GM12878 (cell line): ENCODE results near the gene TBC1D23. TPM values are rescaled to one million over a fixed set of nuclear protein-coding genes. Genes with fewer than 3 reads are reported as not detected.

ENCODE experiments used
- ATAC-seq: fragments of 200-7000 bp; cut with Tn5 transposase; 3 replicates; pipeline ENCODE4 v1.9.1; 2020; ENCODE audit warnings: mild to moderate bottlenecking, moderate library complexity
- BruUV-seq: library from RNA; stranded (reverse); fragments of 400-500 nt; replicated peaks from 2 replicates; lab custom pipeline; 2021; lab: Mats Ljungman, UMichigan
- CTCF ChIA-PET: fragments of 300-600 bp; sonication (Branson Sonifier 250); formaldehyde crosslinking; extraction: SDS; loops from one replicate; lab custom pipeline; 2021; ENCODE audit warnings: inconsistent platforms; lab: Yijun Ruan, JAX
- POLR2A ChIA-PET: fragments of 350-600 bp; formaldehyde crosslinking; extraction: SDS; loops from one replicate; lab custom pipeline; 2021; ENCODE audit warnings: inconsistent platforms; lab: Charles Lee
- RAD21 ChIA-PET: fragments of 300-600 bp; sonication (Branson Sonifier 250); formaldehyde crosslinking; loops from one replicate; lab custom pipeline; 2023; ENCODE audit warnings: antibody characterized with exemption; ENCODE audit not compliant: unreplicated experiment; lab: Charles Lee
- SMC1A ChIA-PET: fragments of 300-600 bp; sonication (Branson Sonifier 250); formaldehyde crosslinking; loops from one replicate; lab custom pipeline; 2023; ENCODE audit not compliant: unreplicated experiment, uncharacterized antibody; lab: Charles Lee
- DNase-seq: peaks from one replicate; pipeline ENCODE4 v3.0.0-alpha.2; 2011; ENCODE audit warnings: low read depth, low spot score
- FAIRE-seq: peaks from 3 replicates; lab custom pipeline; 2011; peaks lifted over from hg19 to GRCh38; lab: Jason Lieb, UNC
- H2AFZ ChIP-seq: 2 replicates; pipeline ENCODE4 v1.6.0; 2011; ENCODE audit warnings: low read depth, low read length, control low read depth; ENCODE audit not compliant: control insufficient read depth
- H3K27ac ChIP-seq: 2 replicates; pipeline ENCODE4 v1.5.1; 2011; ENCODE audit warnings: control low read depth; ENCODE audit not compliant: control insufficient read depth, insufficient read depth
- H3K27me3 ChIP-seq, 2 experiments: replicated peaks in 1 of 2; 2 replicates each; pipeline versions ENCODE4 v1.6.0 to v1.6.1; 2011; ENCODE audit warnings: low read length in 1 of 2; ENCODE audit not compliant: control insufficient read depth in 2 of 2, insufficient read depth in 2 of 2
- H3K36me3 ChIP-seq, 2 experiments: 2 replicates each; pipeline ENCODE4 v1.5.1; 2011; ENCODE audit warnings: low read length in 1 of 2; ENCODE audit not compliant: control insufficient read depth in 2 of 2, insufficient read depth in 2 of 2
- H3K4me1 ChIP-seq: 2 replicates; pipeline ENCODE4 v1.6.1; 2011; ENCODE audit warnings: mild to moderate bottlenecking, low read length, moderate library complexity, mixed read lengths; ENCODE audit not compliant: control insufficient read depth, insufficient read depth
- H3K4me2 ChIP-seq: 2 replicates; pipeline ENCODE4 v1.6.0; 2011; ENCODE audit warnings: control low read depth; ENCODE audit not compliant: control insufficient read depth, insufficient read depth
- H3K4me3 ChIP-seq: fragments of 200-600 bp; sonication (generic); 2 replicates; pipeline ENCODE4 v1.5.1; 2016
- H3K79me2 ChIP-seq: 2 replicates; pipeline ENCODE4 v1.6.0; 2011; ENCODE audit warnings: low read length; ENCODE audit not compliant: control insufficient read depth, insufficient read depth
- H3K9ac ChIP-seq: 2 replicates; pipeline ENCODE4 v1.8.0; 2011; ENCODE audit warnings: low read length, control low read depth, mixed read lengths; ENCODE audit not compliant: control insufficient read depth, insufficient read depth
- H3K9me3 ChIP-seq: replicated peaks from 3 replicates; pipeline ENCODE4 v1.5.1; 2011; ENCODE audit warnings: mild to moderate bottlenecking, low read length; ENCODE audit not compliant: control insufficient read depth, insufficient read depth
- H4K20me1 ChIP-seq: 2 replicates; pipeline ENCODE4 v1.6.0; 2011; ENCODE audit not compliant: control insufficient read depth, insufficient read depth
- CEBPZ ChIP-seq: fragments of 150-350 bp; IDR thresholded peaks from 2 replicates; pipeline ENCODE4 v1.6.1; 2016; ENCODE audit warnings: low read depth, low read length
- ELK1 ChIP-seq: IDR thresholded peaks from 2 replicates; pipeline ENCODE4 v1.6.1; 2012; ENCODE audit warnings: low read depth, low read length, improper control_type of control experiment
- GATAD2B ChIP-seq: fragments of 450-650 bp; conservative IDR thresholded peaks from 2 replicates; pipeline ENCODE4 v1.6.1; 2017; ENCODE audit warnings: low read depth, mild to moderate bottlenecking, moderate library complexity
- IKZF2 ChIP-seq, 2 experiments: fragments of 450-650 bp; IDR thresholded peaks; 2 replicates each; pipeline ENCODE4 v1.6.1; 2017; ENCODE audit warnings: mild to moderate bottlenecking in 2 of 2, moderate library complexity in 2 of 2
- KLF5 ChIP-seq: fragments of 450-650 bp; IDR thresholded peaks from 2 replicates; pipeline ENCODE4 v1.6.1; 2014; ENCODE audit warnings: mild to moderate bottlenecking; ENCODE audit not compliant: partially characterized antibody
- MEF2B ChIP-seq: fragments of 450-650 bp; IDR thresholded peaks from 2 replicates; pipeline ENCODE4 v1.6.1; 2018; ENCODE audit warnings: mild to moderate bottlenecking, moderate library complexity; ENCODE audit not compliant: partially characterized antibody, poor library complexity, severe bottlenecking
- NR2C1 ChIP-seq: fragments of 450-650 bp; IDR thresholded peaks from 2 replicates; pipeline ENCODE4 v1.6.1; 2017; ENCODE audit warnings: antibody characterized with exemption, mild to moderate bottlenecking, moderate library complexity
- NR2F1 ChIP-seq: fragments of 450-650 bp; conservative IDR thresholded peaks from 2 replicates; pipeline ENCODE4 v1.6.1; 2017; ENCODE audit warnings: mild to moderate bottlenecking
- SMARCA5 ChIP-seq: fragments of 450-650 bp; IDR thresholded peaks from 2 replicates; pipeline ENCODE4 v1.6.1; 2017; ENCODE audit warnings: mild to moderate bottlenecking
- SREBF1 ChIP-seq: IDR thresholded peaks from 2 replicates; pipeline ENCODE4 v1.6.1; 2012; ENCODE audit warnings: mild to moderate bottlenecking, low read length
- SUZ12 ChIP-seq: fragments of 200-600 bp; sonication (generic); IDR thresholded peaks from one replicate; pipeline ENCODE4 v1.6.1; 2018; ENCODE audit warnings: antibody characterized with exemption, mild to moderate bottlenecking; ENCODE audit not compliant: unreplicated experiment
- WRNIP1 ChIP-seq: IDR thresholded peaks from 2 replicates; pipeline ENCODE4 v1.6.1; 2011; ENCODE audit warnings: low read depth, low read length, improper control_type of control experiment, borderline replicate concordance
- ZNF24 ChIP-seq: fragments of 450-650 bp; IDR thresholded peaks from 2 replicates; pipeline ENCODE4 v1.6.1; 2017; ENCODE audit warnings: antibody characterized with exemption, mild to moderate bottlenecking
- in situ Hi-C: fragments of 300-500 bp; cut with MboI; formaldehyde crosslinking; loops from 9 replicates; pipeline ENCODE4 v1.14.3; 2018; ENCODE audit warnings: mixed read lengths
- intact Hi-C: fragments of 100-400 bp; cut with micrococcal nuclease; formaldehyde crosslinking; loops from one replicate; pipeline ENCODE4 v1.14.2; 2022; ENCODE audit not compliant: unreplicated experiment
- polyA plus RNA-seq, 11 experiments: library from polyadenylated mRNA; depleted of rRNA in 4 of 11; unstranded in 6 of 11; stranded (reverse) in 5 of 11; fragments of >200 nt; fragmentation: Nextera tagmentation in 4 of 11; fragmentation: Illumina TruSeq in 1 of 11; extraction: Ambion mirVana in 4 of 11; extraction: Trizol in 1 of 11; gene quantifications; 1 replicate in 1 of 11; 2 replicates in 10 of 11; pipeline versions ENCODE4 v1.2.1 to v1.2.3, GENCODE V29; 2011 to 2016; ENCODE audit warnings: inconsistent platforms in 2 of 11, missing spikeins in 2 of 11, low read depth in 1 of 11
- total RNA-seq, 4 experiments: library from RNA; depleted of rRNA in 3 of 4; stranded (reverse); fragments of >200 nt in 3 of 4; fragmentation: Illumina TruSeq in 1 of 4; extraction: Trizol in 1 of 4; gene quantifications; 2 replicates each; pipeline versions ENCODE4 v1.2.1 to v1.2.3, GENCODE V29; 2013 to 2021
- TF ChIP-seq, protein P1 (sequence below): IDR thresholded peaks from 2 replicates; pipeline ENCODE4 v1.6.1; 2012; ENCODE audit warnings: improper control_type of control experiment, low read depth, low read length; ENCODE audit not compliant: insufficient replicate concordance

The TBC1D23 gene
- total and polyA plus RNA-seq, 10 of the 15 experiments (the other 5 are each of a cell fraction or from before 2014, with no cell fraction given), result 8.2 to 23.2 (median 16.6) TPM

GRCh38 chr3:100268156-100268555 lies 7.4 kb downstream of the TBC1D23 start:
- ATAC-seq, result no peak
- no peaks in the 10 kb centered on the region for H4K20me1 ChIP-seq
- peaks cover 23% of the 10 kb centered on the region for H3K79me2 ChIP-seq
- POLR2A ChIA-PET, result no interaction called here
- H3K9me3 ChIP-seq, result no peaks in the 10 kb centered on the region
- no peak overlapping the region for H3K27ac ChIP-seq
- CTCF ChIA-PET, result interaction anchor here (1.3 to 1.7 kb wide), 2 partner anchors 195 to 199 kb away, joined by 3 to 4 read pairs; no protein-coding TSS in a partner anchor
- no peak overlapping the region for H3K4me2 ChIP-seq
- no peaks in the 10 kb centered on the region for H3K27me3 ChIP-seq
- SMC1A ChIA-PET, result interaction anchor here (1.4 kb wide), 1 partner anchor 9 kb away, joined by 4 read pairs; no protein-coding TSS in a partner anchor
- H3K36me3 ChIP-seq, result no peaks in the 10 kb centered on the region
- no peak overlapping the region for H2AFZ ChIP-seq
- in situ Hi-C loops, result no loop called here
- H3K9ac ChIP-seq, result no peak overlapping the region
- intact Hi-C loops, result no loop called here
- H3K4me3 ChIP-seq, result no peak overlapping the region
- RAD21 ChIA-PET, result interaction anchor here (1.3 kb wide), 1 partner anchor 9 kb away, joined by 3 read pairs; no protein-coding TSS in a partner anchor
- no TSS peak for BruUV-seq
- no peak for DNase-seq
- no peak for FAIRE-seq
- no peaks in the 10 kb centered on the region for H3K4me1 ChIP-seq
- no peak for TF ChIP-seq NR2F1
- no peak for TF ChIP-seq MEF2B
- TF ChIP-seq ELK1, result no peak
- TF ChIP-seq IKZF2 (IDR thresholded peaks at IDR 0.05), result no peak
- no peak for TF ChIP-seq KLF5
- TF ChIP-seq CEBPZ, result no peak
- TF ChIP-seq NR2C1, result no peak
- no peak for TF ChIP-seq ZNF24
- no peak for TF ChIP-seq SREBF1
- no peak for TF ChIP-seq WRNIP1
- no peak for TF ChIP-seq SUZ12
- TF ChIP-seq, protein P1, sequence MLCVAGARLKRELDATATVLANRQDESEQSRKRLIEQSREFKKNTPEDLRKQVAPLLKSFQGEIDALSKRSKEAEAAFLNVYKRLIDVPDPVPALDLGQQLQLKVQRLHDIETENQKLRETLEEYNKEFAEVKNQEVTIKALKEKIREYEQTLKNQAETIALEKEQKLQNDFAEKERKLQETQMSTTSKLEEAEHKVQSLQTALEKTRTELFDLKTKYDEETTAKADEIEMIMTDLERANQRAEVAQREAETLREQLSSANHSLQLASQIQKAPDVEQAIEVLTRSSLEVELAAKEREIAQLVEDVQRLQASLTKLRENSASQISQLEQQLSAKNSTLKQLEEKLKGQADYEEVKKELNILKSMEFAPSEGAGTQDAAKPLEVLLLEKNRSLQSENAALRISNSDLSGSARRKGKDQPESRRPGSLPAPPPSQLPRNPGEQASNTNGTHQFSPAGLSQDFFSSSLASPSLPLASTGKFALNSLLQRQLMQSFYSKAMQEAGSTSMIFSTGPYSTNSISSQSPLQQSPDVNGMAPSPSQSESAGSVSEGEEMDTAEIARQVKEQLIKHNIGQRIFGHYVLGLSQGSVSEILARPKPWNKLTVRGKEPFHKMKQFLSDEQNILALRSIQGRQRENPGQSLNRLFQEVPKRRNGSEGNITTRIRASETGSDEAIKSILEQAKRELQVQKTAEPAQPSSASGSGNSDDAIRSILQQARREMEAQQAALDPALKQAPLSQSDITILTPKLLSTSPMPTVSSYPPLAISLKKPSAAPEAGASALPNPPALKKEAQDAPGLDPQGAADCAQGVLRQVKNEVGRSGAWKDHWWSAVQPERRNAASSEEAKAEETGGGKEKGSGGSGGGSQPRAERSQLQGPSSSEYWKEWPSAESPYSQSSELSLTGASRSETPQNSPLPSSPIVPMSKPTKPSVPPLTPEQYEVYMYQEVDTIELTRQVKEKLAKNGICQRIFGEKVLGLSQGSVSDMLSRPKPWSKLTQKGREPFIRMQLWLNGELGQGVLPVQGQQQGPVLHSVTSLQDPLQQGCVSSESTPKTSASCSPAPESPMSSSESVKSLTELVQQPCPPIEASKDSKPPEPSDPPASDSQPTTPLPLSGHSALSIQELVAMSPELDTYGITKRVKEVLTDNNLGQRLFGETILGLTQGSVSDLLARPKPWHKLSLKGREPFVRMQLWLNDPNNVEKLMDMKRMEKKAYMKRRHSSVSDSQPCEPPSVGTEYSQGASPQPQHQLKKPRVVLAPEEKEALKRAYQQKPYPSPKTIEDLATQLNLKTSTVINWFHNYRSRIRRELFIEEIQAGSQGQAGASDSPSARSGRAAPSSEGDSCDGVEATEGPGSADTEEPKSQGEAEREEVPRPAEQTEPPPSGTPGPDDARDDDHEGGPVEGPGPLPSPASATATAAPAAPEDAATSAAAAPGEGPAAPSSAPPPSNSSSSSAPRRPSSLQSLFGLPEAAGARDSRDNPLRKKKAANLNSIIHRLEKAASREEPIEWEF, result no peak
- no peak for TF ChIP-seq GATAD2B
- no peak for TF ChIP-seq SMARCA5
